CD4-positive, CD25-positive, alpha-beta regulatory T cell (primary cell): ENCODE measurements around the gene ADGRE2. TPM values are rescaled to one million over a fixed set of nuclear protein-coding genes. Genes with fewer than 3 reads are reported as not detected.

Experiments
- ATAC-seq, 2 donors: fragments of 150-1000 bp; cut with Tn5 transposase; one replicate each; pipeline ENCODE4 v1.10.0; 2021; ENCODE audit warnings: low read depth in 2 of 2, moderate number of reproducible peaks in 2 of 2, moderate library complexity in 1 of 2
- DNase-seq, 3 donors: peaks; one replicate each; pipeline versions ENCODE4 v3.0.0 to v3.0.0-alpha.2; 2012 to 2022; ENCODE audit warnings: mixed read lengths in 1 of 3
- H3K27ac ChIP-seq: one replicate; pipeline ENCODE4 v1.7.0; 2013; ENCODE audit warnings: mild to moderate bottlenecking, low read length; ENCODE audit not compliant: insufficient read depth, poor library complexity, severe bottlenecking
- H3K27me3 ChIP-seq: one replicate; pipeline ENCODE4 v1.7.0; 2013; ENCODE audit warnings: low read length; ENCODE audit not compliant: control insufficient read depth, insufficient read depth
- H3K36me3 ChIP-seq: one replicate; pipeline ENCODE4 v1.7.0; 2013; ENCODE audit warnings: mild to moderate bottlenecking, low read length, moderate library complexity; ENCODE audit not compliant: control insufficient read depth, insufficient read depth
- H3K4me1 ChIP-seq: 2 replicates; pipeline ENCODE4 v1.7.0; 2013; ENCODE audit warnings: mild to moderate bottlenecking, low read length; ENCODE audit not compliant: insufficient read depth, control insufficient read depth, poor library complexity, severe bottlenecking
- H3K4me3 ChIP-seq: one replicate; pipeline ENCODE4 v1.7.0; 2013; ENCODE audit warnings: low read depth, mild to moderate bottlenecking, low read length, moderate library complexity
- H3K9me3 ChIP-seq, 2 experiments: 1 replicate in 1 of 2; 2 replicates in 1 of 2; pipeline ENCODE4 v1.7.0; 2013; ENCODE audit warnings: low read length in 2 of 2, mild to moderate bottlenecking in 1 of 2, moderate library complexity in 1 of 2; ENCODE audit not compliant: control insufficient read depth in 2 of 2
- H3K27ac Mint-ChIP-seq, 3 donors: one replicate each; pipeline ENCODE4 v1.8.0; 2020 to 2022; ENCODE audit warnings: mild to moderate bottlenecking in 3 of 3, mixed read lengths in 3 of 3, moderate library complexity in 2 of 3
- H3K27me3 Mint-ChIP-seq: one replicate; pipeline ENCODE4 v1.8.0; 2022; ENCODE audit warnings: mild to moderate bottlenecking, mixed read lengths
- H3K36me3 Mint-ChIP-seq: one replicate; pipeline ENCODE4 v1.8.0; 2020; ENCODE audit warnings: mixed read lengths
- H3K4me1 Mint-ChIP-seq, 4 donors: one replicate each; pipeline ENCODE4 v1.8.0; 2020 to 2022; ENCODE audit warnings: mixed read lengths in 4 of 4, mild to moderate bottlenecking in 1 of 4
- H3K4me3 Mint-ChIP-seq, 4 donors: one replicate each; pipeline ENCODE4 v1.8.0; 2020 to 2022; ENCODE audit warnings: mild to moderate bottlenecking in 4 of 4, mixed read lengths in 4 of 4, moderate library complexity in 3 of 4
- H3K9me3 Mint-ChIP-seq, 7 donors: one replicate each; pipeline ENCODE4 v1.8.0; 2020 to 2022; ENCODE audit warnings: mixed read lengths in 7 of 7, mild to moderate bottlenecking in 3 of 7, moderate library complexity in 2 of 7
- polyA plus RNA-seq, 4 donors: library from polyadenylated mRNA; unstranded; fragments of 300-500 nt; fragmentation: Illumina TruSeq; gene quantifications; one replicate each; pipeline ENCODE4 v1.2.3, GENCODE V29; 2021
- total RNA-seq: library from RNA; stranded (reverse); gene quantifications from one replicate; pipeline ENCODE4 v1.2.3, GENCODE V29; 2022

ADGRE2 gene
- total and polyA plus RNA-seq, 5 donors from 2014 or later, result 0.18 to 2.1 TPM; not detected in 3

DNA sequence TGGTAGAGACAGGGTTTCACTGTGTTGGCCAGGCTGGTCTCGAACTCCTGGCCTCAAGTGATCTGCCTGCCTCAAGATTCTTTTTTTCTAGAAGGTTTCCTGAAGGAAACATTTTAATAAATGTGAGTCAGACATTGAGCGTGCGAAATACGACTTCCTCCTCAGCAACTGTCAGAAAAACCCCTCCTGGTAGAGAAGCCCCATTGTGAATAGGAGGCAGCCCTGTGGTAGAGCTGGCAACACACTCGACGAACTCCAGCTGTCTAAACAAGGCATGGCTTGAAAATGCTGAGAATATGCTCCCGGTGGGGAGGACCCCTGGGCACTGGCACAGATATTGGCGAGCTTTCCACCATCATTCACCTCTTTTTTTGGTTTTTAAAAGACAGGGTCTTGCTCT is 78.7 kb downstream of the ADGRE2 start:
- no peaks in the 10 kb centered on the region for H3K4me1 ChIP-seq
- DNase-seq (no peak), ATAC-seq (no peak)
- Mint-ChIP-seq H3K4me3 (peak overlapping the region in 1 of 4 donors; percentile 15), H3K27ac (peak overlapping the region in 1 of 3 donors; percentile 38), H3K27me3 (no peaks in the 10 kb centered on the region), H3K4me1 (peaks cover 0 to 5% (median 2%) of the 10 kb centered on the region in 4 donors), H3K9me3 (peaks cover 0 to 2% (median 0%) of the 10 kb centered on the region in 7 donors), H3K36me3 (peaks cover 49% of the 10 kb centered on the region)
- no peak overlapping the region for H3K4me3 ChIP-seq
- no peaks in the 10 kb centered on the region for H3K9me3 ChIP-seq
- H3K36me3 ChIP-seq, result peaks cover 74% of the 10 kb centered on the region
- no peak overlapping the region for H3K27ac ChIP-seq
- H3K27me3 ChIP-seq, result no peaks in the 10 kb centered on the region

DNA sequence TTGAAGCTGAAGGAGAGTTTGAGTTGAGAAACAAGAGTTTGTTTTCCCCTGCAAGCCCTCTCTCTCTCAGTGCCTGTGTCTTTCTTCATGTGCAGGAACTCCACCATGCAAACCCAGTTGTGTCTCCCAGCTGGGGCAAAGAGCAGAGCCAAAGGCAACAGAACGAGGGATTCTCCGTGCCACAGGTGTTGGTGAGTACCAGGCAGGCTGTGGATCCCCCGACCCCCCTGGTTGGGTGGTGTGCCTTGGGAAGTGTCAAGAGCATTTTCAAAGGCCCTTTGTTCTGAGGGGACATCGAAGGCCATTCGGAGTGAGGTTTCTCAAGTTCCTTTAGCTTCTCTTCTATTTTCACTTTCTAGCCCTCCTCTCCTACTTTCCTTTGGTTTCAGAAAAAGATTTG is 82.9 kb downstream of the ADGRE2 start:
- no peaks in the 10 kb centered on the region for H3K27me3 ChIP-seq
- Mint-ChIP-seq H3K4me1 (peaks cover 7 to 20% (median 12%) of the 10 kb centered on the region in 4 donors), H3K27ac (peak overlapping the region in 1 of 3 donors; percentile 90), H3K36me3 (peaks cover 37% of the 10 kb centered on the region), H3K4me3 (no peak overlapping the region), H3K27me3 (no peaks in the 10 kb centered on the region), H3K9me3 (no peaks in the 10 kb centered on the region)
- no peak for DNase-seq
- H3K27ac ChIP-seq, result no peak overlapping the region
- H3K9me3 ChIP-seq, result no peaks in the 10 kb centered on the region
- H3K4me3 ChIP-seq, result no peak overlapping the region
- H3K36me3 ChIP-seq, result peaks cover 44% of the 10 kb centered on the region
- no peak for ATAC-seq
- H3K4me1 ChIP-seq, result peaks cover 4% of the 10 kb centered on the region

DNA sequence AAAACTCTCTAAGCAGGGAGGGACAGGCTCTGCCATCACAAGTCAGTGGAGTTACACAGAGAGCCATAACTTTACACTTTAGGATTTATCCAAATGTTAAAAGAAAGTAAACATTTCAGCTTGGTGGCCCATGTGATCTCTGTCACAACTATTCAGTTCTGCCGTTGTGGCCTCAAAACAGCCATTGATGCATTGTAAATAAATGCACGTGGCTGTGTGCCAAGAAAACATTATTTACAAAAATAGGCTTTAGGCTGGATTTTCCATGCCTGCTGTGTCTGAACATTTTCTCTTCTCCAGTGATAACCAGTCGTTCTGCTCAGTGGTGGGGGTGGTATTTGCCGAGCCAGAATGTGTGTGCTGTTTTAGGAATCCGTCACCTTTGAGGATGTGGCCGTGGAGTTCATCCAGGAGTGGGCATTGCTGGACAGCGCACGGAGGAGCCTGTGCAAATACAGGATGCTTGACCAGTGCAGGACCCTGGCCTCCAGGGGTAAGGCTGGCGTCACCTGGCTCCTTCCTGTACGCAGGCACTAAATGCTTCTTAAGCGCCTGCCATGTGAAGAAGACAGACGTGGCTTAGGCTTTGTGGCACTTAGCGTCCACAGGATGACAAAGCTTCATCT is 83.6 kb downstream of the ADGRE2 start:
- ATAC-seq (no peak), DNase-seq (no peak)
- Histone ChIP-seq H3K27ac (no peak overlapping the region), H3K4me1 (peaks cover 8% of the 10 kb centered on the region), H3K36me3 (peaks cover 37% of the 10 kb centered on the region), H3K27me3 (no peaks in the 10 kb centered on the region), H3K4me3 (no peak overlapping the region), H3K9me3 (no peaks in the 10 kb centered on the region)
- Mint-ChIP-seq H3K27ac (no peak overlapping the region), H3K4me3 (no peak overlapping the region), H3K36me3 (peaks cover 31% of the 10 kb centered on the region), H3K9me3 (peaks cover 0 to under 1% (median 0%) of the 10 kb centered on the region in 7 donors), H3K27me3 (no peaks in the 10 kb centered on the region), H3K4me1 (peaks cover 10 to 25% (median 16%) of the 10 kb centered on the region in 4 donors)

DNA sequence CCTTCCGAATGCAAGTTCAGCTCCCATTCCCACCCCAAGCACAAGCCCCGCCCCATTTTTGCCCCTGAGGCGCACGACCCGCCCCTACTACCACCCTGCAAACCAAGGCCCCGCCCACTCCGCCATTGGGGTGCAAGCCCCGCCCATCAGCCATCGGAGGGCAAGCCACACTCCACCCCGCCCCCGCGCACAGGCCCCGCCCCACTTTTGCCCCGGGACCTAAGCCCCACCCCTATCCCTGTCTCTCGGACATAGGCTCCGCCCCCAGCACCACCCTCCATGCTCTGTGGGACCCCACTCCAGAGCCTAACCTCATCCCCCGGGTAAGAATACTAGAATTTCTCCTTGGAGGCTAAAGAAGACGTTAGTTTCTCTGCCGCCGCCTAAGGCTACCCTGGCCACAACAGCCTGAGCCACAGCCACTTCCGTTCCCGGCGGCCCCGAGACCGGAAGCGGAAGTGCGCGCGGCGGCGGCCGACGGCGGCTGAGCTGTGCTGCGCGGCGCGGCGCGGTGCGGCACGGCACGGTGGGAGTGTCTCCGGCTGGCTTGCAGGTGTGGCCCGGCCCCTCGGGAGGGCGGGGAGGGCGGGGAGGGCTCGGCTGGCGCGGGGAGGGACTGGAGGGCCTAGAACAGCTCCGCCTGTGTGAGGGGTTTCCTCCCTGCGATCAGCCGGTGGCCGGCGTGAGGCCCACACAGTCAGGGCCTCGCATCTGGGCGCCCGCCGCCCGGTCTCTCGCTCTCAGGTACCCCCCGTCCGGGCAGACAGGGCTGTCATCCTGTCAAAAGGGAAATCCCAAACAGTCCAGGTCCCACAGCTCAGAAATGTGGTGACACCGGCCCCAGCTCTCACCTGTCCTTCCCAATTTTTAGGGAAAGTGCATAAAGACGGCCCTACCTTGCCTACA is 88.5 kb downstream of the ADGRE2 start, which contains the start of gene ZNF333:
Gene ZNF333 (plus strand): TSS at position 451 of the 906 bp plus-strand sequence. CDS start 3,444 bp downstream, outside the sequence.
- peaks cover 0 to 3% (median 0%) of the 10 kb centered on the region in 7 donors for H3K9me3 Mint-ChIP-seq
- peak within 1 kb of the TSS; percentile 92 to 99 (median 96) for H3K27ac Mint-ChIP-seq
- H3K9me3 ChIP-seq, result no peaks in the 10 kb centered on the region
- H3K4me1 Mint-ChIP-seq, result peaks cover 5 to 40% (median 20%) of the 10 kb centered on the region in 4 donors
- H3K27me3 ChIP-seq, result no peaks in the 10 kb centered on the region
- peaks cover 10% of the 10 kb centered on the region for H3K36me3 Mint-ChIP-seq
- peaks cover 5% of the 10 kb centered on the region for H3K36me3 ChIP-seq
- peak within 1 kb of the TSS; percentile 95 for H3K27ac ChIP-seq
- H3K4me1 ChIP-seq, result peaks cover 13% of the 10 kb centered on the region
- peak within 1 kb of the TSS; percentile 84 for H3K4me3 ChIP-seq
- peak; percentile 92 to 95 for ATAC-seq
- peak; percentile 95 for DNase-seq
- peaks cover 4% of the 10 kb centered on the region for H3K27me3 Mint-ChIP-seq
- H3K4me3 Mint-ChIP-seq, result peak within 1 kb of the TSS; percentile 93 to 98 (median 96)

DNA sequence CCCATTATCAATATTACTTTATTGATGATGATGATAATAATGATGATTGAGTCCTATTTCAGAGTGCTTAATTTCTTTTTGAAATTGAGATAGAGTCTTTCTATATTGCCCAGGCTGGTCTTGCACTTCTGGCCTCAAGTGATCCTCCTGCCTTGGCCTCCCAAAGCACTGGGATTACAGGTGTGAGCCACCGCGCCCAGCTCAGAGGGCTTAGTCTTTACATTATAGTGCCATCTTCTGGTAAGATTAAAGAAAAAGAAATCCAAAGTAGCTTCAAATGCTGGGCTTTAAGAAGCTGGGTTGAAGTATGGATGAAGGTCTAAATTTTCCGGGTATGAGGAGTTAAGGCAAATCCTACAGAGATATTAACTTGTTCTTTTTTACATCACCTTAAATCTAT is 91.9 kb downstream of the ADGRE2 start:
- peaks cover 4% of the 10 kb centered on the region for H3K27me3 Mint-ChIP-seq
- no peak overlapping the region for H3K27ac ChIP-seq
- peak overlapping the region in 2 of 4 donors; percentile 53 to 74 for H3K4me3 Mint-ChIP-seq
- no peaks in the 10 kb centered on the region for H3K9me3 ChIP-seq
- ATAC-seq, result no peak
- no peaks in the 10 kb centered on the region for H3K36me3 Mint-ChIP-seq
- peaks cover 0 to 3% (median 0%) of the 10 kb centered on the region in 7 donors for H3K9me3 Mint-ChIP-seq
- H3K27ac Mint-ChIP-seq, result peak overlapping the region in 1 of 3 donors; percentile 39
- no peaks in the 10 kb centered on the region for H3K36me3 ChIP-seq
- H3K27me3 ChIP-seq, result no peaks in the 10 kb centered on the region
- H3K4me1 Mint-ChIP-seq, result peaks cover 5 to 34% (median 13%) of the 10 kb centered on the region in 4 donors
- DNase-seq, result peak in 2 of 3 donors; percentile 15 to 46
- H3K4me1 ChIP-seq, result peaks cover 13% of the 10 kb centered on the region
- H3K4me3 ChIP-seq, result no peak overlapping the region

DNA sequence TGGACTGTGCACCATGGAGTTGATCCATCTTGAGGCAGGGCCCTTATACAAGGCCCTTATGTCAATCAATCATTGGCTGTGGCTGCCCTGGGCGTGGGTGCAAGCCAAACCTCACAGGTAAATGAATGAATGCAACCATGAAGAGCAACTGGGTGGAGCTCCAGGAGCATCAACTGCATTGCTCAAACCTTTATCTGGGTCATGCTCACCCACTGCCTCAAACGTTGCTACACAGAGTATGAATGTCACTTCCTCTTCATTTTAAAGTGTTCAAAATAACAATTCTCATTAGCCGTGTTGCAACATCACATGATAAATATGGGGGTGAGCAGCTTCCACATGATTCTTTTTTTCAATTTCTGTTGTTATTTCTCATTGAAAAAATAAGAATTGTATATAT is 94.9 kb downstream of the ADGRE2 start:
- Mint-ChIP-seq H3K27ac (no peak overlapping the region), H3K27me3 (peaks cover 1% of the 10 kb centered on the region), H3K4me1 (peaks cover 0 to 8% (median 0%) of the 10 kb centered on the region in 4 donors), H3K9me3 (no peaks in the 10 kb centered on the region), H3K36me3 (no peaks in the 10 kb centered on the region), H3K4me3 (no peak overlapping the region)
- Histone ChIP-seq H3K4me3 (no peak overlapping the region), H3K27me3 (no peaks in the 10 kb centered on the region), H3K27ac (no peak overlapping the region), H3K36me3 (no peaks in the 10 kb centered on the region), H3K9me3 (no peaks in the 10 kb centered on the region), H3K4me1 (no peaks in the 10 kb centered on the region)
- DNase-seq, result peak in 2 of 3 donors; percentile 16 to 28
- peak in 1 of 2 donors; percentile 37 for ATAC-seq
